ENCODE results near the gene MRPL14.

GRCh38 chr6:44166591-44167184 is 39.4 kb upstream of the MRPL14 start:
- TF ChIP-seq, protein P1, sequence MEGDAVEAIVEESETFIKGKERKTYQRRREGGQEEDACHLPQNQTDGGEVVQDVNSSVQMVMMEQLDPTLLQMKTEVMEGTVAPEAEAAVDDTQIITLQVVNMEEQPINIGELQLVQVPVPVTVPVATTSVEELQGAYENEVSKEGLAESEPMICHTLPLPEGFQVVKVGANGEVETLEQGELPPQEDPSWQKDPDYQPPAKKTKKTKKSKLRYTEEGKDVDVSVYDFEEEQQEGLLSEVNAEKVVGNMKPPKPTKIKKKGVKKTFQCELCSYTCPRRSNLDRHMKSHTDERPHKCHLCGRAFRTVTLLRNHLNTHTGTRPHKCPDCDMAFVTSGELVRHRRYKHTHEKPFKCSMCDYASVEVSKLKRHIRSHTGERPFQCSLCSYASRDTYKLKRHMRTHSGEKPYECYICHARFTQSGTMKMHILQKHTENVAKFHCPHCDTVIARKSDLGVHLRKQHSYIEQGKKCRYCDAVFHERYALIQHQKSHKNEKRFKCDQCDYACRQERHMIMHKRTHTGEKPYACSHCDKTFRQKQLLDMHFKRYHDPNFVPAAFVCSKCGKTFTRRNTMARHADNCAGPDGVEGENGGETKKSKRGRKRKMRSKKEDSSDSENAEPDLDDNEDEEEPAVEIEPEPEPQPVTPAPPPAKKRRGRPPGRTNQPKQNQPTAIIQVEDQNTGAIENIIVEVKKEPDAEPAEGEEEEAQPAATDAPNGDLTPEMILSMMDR (IDR thresholded peaks at IDR 0.05) = no peak
- TF ChIP-seq POLR2A (IDR thresholded peaks at IDR 0.05) = no peak
